GM12878 (cell line): ENCODE results near the gene P3H2. TPM values are rescaled to one million over a fixed set of nuclear protein-coding genes. Genes with fewer than 3 reads are reported as not detected.

Source experiments
- ATAC-seq: fragments of 200-7000 bp; cut with Tn5 transposase; 3 replicates; pipeline ENCODE4 v1.9.1; 2020; ENCODE audit warnings: mild to moderate bottlenecking, moderate library complexity
- BruUV-seq: library from RNA; stranded (reverse); fragments of 400-500 nt; replicated peaks from 2 replicates; lab custom pipeline; 2021; lab: Mats Ljungman, UMichigan
- CTCF ChIA-PET: fragments of 300-600 bp; sonication (Branson Sonifier 250); formaldehyde crosslinking; extraction: SDS; loops from one replicate; lab custom pipeline; 2021; ENCODE audit warnings: inconsistent platforms; lab: Yijun Ruan, JAX
- POLR2A ChIA-PET: fragments of 350-600 bp; formaldehyde crosslinking; extraction: SDS; loops from one replicate; lab custom pipeline; 2021; ENCODE audit warnings: inconsistent platforms; lab: Charles Lee
- RAD21 ChIA-PET: fragments of 300-600 bp; sonication (Branson Sonifier 250); formaldehyde crosslinking; loops from one replicate; lab custom pipeline; 2023; ENCODE audit warnings: antibody characterized with exemption; ENCODE audit not compliant: unreplicated experiment; lab: Charles Lee
- SMC1A ChIA-PET: fragments of 300-600 bp; sonication (Branson Sonifier 250); formaldehyde crosslinking; loops from one replicate; lab custom pipeline; 2023; ENCODE audit not compliant: unreplicated experiment, uncharacterized antibody; lab: Charles Lee
- DNase-seq: peaks from one replicate; pipeline ENCODE4 v3.0.0-alpha.2; 2011; ENCODE audit warnings: low read depth, low spot score
- FAIRE-seq: peaks from 3 replicates; lab custom pipeline; 2011; peaks lifted over from hg19 to GRCh38; lab: Jason Lieb, UNC
- H2AFZ ChIP-seq: 2 replicates; pipeline ENCODE4 v1.6.0; 2011; ENCODE audit warnings: low read depth, low read length, control low read depth; ENCODE audit not compliant: control insufficient read depth
- H3K27ac ChIP-seq: 2 replicates; pipeline ENCODE4 v1.5.1; 2011; ENCODE audit warnings: control low read depth; ENCODE audit not compliant: control insufficient read depth, insufficient read depth
- H3K27me3 ChIP-seq, 2 experiments: replicated peaks in 1 of 2; 2 replicates each; pipeline versions ENCODE4 v1.6.0 to v1.6.1; 2011; ENCODE audit warnings: low read length in 1 of 2; ENCODE audit not compliant: control insufficient read depth in 2 of 2, insufficient read depth in 2 of 2
- H3K36me3 ChIP-seq, 2 experiments: 2 replicates each; pipeline ENCODE4 v1.5.1; 2011; ENCODE audit warnings: low read length in 1 of 2; ENCODE audit not compliant: control insufficient read depth in 2 of 2, insufficient read depth in 2 of 2
- H3K4me1 ChIP-seq: 2 replicates; pipeline ENCODE4 v1.6.1; 2011; ENCODE audit warnings: mild to moderate bottlenecking, low read length, moderate library complexity, mixed read lengths; ENCODE audit not compliant: control insufficient read depth, insufficient read depth
- H3K4me2 ChIP-seq: 2 replicates; pipeline ENCODE4 v1.6.0; 2011; ENCODE audit warnings: control low read depth; ENCODE audit not compliant: control insufficient read depth, insufficient read depth
- H3K4me3 ChIP-seq: fragments of 200-600 bp; sonication (generic); 2 replicates; pipeline ENCODE4 v1.5.1; 2016
- H3K79me2 ChIP-seq: 2 replicates; pipeline ENCODE4 v1.6.0; 2011; ENCODE audit warnings: low read length; ENCODE audit not compliant: control insufficient read depth, insufficient read depth
- H3K9ac ChIP-seq: 2 replicates; pipeline ENCODE4 v1.8.0; 2011; ENCODE audit warnings: low read length, control low read depth, mixed read lengths; ENCODE audit not compliant: control insufficient read depth, insufficient read depth
- H3K9me3 ChIP-seq: replicated peaks from 3 replicates; pipeline ENCODE4 v1.5.1; 2011; ENCODE audit warnings: mild to moderate bottlenecking, low read length; ENCODE audit not compliant: control insufficient read depth, insufficient read depth
- H4K20me1 ChIP-seq: 2 replicates; pipeline ENCODE4 v1.6.0; 2011; ENCODE audit not compliant: control insufficient read depth, insufficient read depth
- BHLHE40 ChIP-seq, 2 experiments: fragments of 450-650 bp in 1 of 2; IDR thresholded peaks; 2 replicates each; pipeline ENCODE4 v1.6.1; 2011 to 2017; ENCODE audit warnings: low read depth in 2 of 2, borderline replicate concordance in 1 of 2, improper control_type of control experiment in 1 of 2, low read length in 1 of 2, mild to moderate bottlenecking in 1 of 2
- CBFB ChIP-seq: IDR thresholded peaks from 2 replicates; pipeline ENCODE4 v1.6.1; 2016; ENCODE audit warnings: antibody characterized with exemption, low read depth
- IKZF1 ChIP-seq: fragments of 450-650 bp; conservative IDR thresholded peaks from 2 replicates; pipeline ENCODE4 v1.6.1; 2017; ENCODE audit warnings: antibody characterized with exemption, mild to moderate bottlenecking
- MLLT1 ChIP-seq: fragments of 450-650 bp; IDR thresholded peaks from 2 replicates; pipeline ENCODE4 v1.6.1; 2016; ENCODE audit warnings: mild to moderate bottlenecking
- SMAD5 ChIP-seq: IDR thresholded peaks from 2 replicates; pipeline ENCODE4 v1.6.1; 2016; ENCODE audit warnings: antibody characterized with exemption, low read depth
- TAF1 ChIP-seq: IDR thresholded peaks from 2 replicates; pipeline ENCODE4 v1.6.1; 2011; ENCODE audit warnings: mild to moderate bottlenecking, low read depth, low read length, borderline replicate concordance
- WGBS: methylation state at CpG from one replicate; pipeline ENCODE4 v1.1.6; 2016; ENCODE audit warnings: low lambda C conversion rate; ENCODE audit not compliant: insufficient replicate concordance, insufficient coverage; ENCODE audit errors: missing lambda C conversion rate; 5-methylcytosine and 5-hydroxymethylcytosine counted together
- in situ Hi-C: fragments of 300-500 bp; cut with MboI; formaldehyde crosslinking; loops from 9 replicates; pipeline ENCODE4 v1.14.3; 2018; ENCODE audit warnings: mixed read lengths
- intact Hi-C: fragments of 100-400 bp; cut with micrococcal nuclease; formaldehyde crosslinking; loops from one replicate; pipeline ENCODE4 v1.14.2; 2022; ENCODE audit not compliant: unreplicated experiment
- polyA plus RNA-seq, 11 experiments: library from polyadenylated mRNA; depleted of rRNA in 4 of 11; unstranded in 6 of 11; stranded (reverse) in 5 of 11; fragments of >200 nt; fragmentation: Nextera tagmentation in 4 of 11; fragmentation: Illumina TruSeq in 1 of 11; extraction: Ambion mirVana in 4 of 11; extraction: Trizol in 1 of 11; gene quantifications; 1 replicate in 1 of 11; 2 replicates in 10 of 11; pipeline versions ENCODE4 v1.2.1 to v1.2.3, GENCODE V29; 2011 to 2016; ENCODE audit warnings: inconsistent platforms in 2 of 11, missing spikeins in 2 of 11, low read depth in 1 of 11
- total RNA-seq, 4 experiments: library from RNA; depleted of rRNA in 3 of 4; stranded (reverse); fragments of >200 nt in 3 of 4; fragmentation: Illumina TruSeq in 1 of 4; extraction: Trizol in 1 of 4; gene quantifications; 2 replicates each; pipeline versions ENCODE4 v1.2.1 to v1.2.3, GENCODE V29; 2013 to 2021

The P3H2 gene
- total and polyA plus RNA-seq, 10 of the 15 experiments (the other 5 are each of a cell fraction or from before 2014, with no cell fraction given): 27.0 to 97.6 (median 83.2) TPM

- Histone ChIP-seq H3K79me2 (peaks cover 14% of the 10 kb centered on the region), H2AFZ (peak overlapping the region; percentile 39; the same call in 1 of the 2 replicates), H3K4me2 (peak overlapping the region; percentile 74; the same call in 1 of the 2 replicates), H3K27me3 (peaks cover 2 to 3% of the 10 kb centered on the region in 2 experiments; a peak in 3 of 4 replicates), H3K4me1 (peaks cover 4% of the 10 kb centered on the region; the same call in 1 of the 2 replicates), H3K9ac (no peak overlapping the region; the same call in 1 of the 2 replicates), H3K27ac (no peak overlapping the region), H3K9me3 (no peaks in the 10 kb centered on the region), H3K36me3 (no peaks in the 10 kb centered on the region), H3K4me3 (peak overlapping the region; percentile 63), H4K20me1 (no peaks in the 10 kb centered on the region; the same call in 1 of the 2 replicates)
- ChIA-PET SMC1A (interaction anchor here (0.7 to 6.0 kb wide), 19 partner anchors 11 to 262 kb away, joined by 3 to 42 read pairs (median 4); no protein-coding TSS in a partner anchor), CTCF (interaction anchor here (0.6 to 2.6 kb wide), 17 partner anchors 10 to 303 kb away, joined by 3 to 9 read pairs (median 3); no protein-coding TSS in a partner anchor), POLR2A (interaction anchor here (0.6 to 1.0 kb wide), 3 partner anchors 12 to 76 kb away, joined by 3 to 4 read pairs (median 3); no protein-coding TSS in a partner anchor), RAD21 (interaction anchor here (0.6 to 2.5 kb wide), 22 partner anchors 9 to 304 kb away, joined by 3 to 17 read pairs (median 4); no protein-coding TSS in a partner anchor)
- intact Hi-C loops: no loop called here
- ATAC-seq: no peak
- in situ Hi-C loops: no loop called here
- no TSS peak for BruUV-seq
- no peak for DNase-seq
- 51% methylated on average over 13 of the region's 13 CpGs for WGBS
- TF ChIP-seq IKZF1: no peak
- TF ChIP-seq CBFB: peak; percentile 11; the same call in 1 of the 2 replicates
- TF ChIP-seq BHLHE40 (IDR thresholded peaks at IDR 0.05; ENCODE audit: borderline replicate concordance in 1 of 2, low read depth in 2 of 2, low read length in 1 of 2): peak; percentile 52 to 79; a peak in 2 of 4 replicates
- no peak for TF ChIP-seq TAF1
- 0 out of 2 replicates have a peak, but pooled peaks have one; percentile 21 for TF ChIP-seq MLLT1
- no peak for TF ChIP-seq SMAD5
- FAIRE-seq: no peak
Observed at GRCh38 chr3:190121061-190121377, 322 bp upstream of the P3H2 start.
